Urinary bladder (tissue), 4 donors: Measurements from ENCODE around the gene MSLN. TPM values are rescaled to one million over a fixed set of nuclear protein-coding genes. Genes with fewer than 3 reads are reported as not detected.
"Not testable (repeated sequence)": the region's sequence is repeated elsewhere in the genome, so short reads cannot be mapped to it uniquely, and the experiment has no call there.

Experiments used
- DNase-seq: peaks from one replicate; pipeline ENCODE4 v3.0.0-alpha.2; 2015; ENCODE audit errors: extremely low spot score
- H3K27ac ChIP-seq: one replicate; pipeline ENCODE4 v1.5.1; 2013; ENCODE audit warnings: low read depth, mild to moderate bottlenecking, moderate library complexity
- H3K36me3 ChIP-seq: one replicate; pipeline ENCODE4 v1.6.1; 2013; ENCODE audit warnings: mild to moderate bottlenecking, moderate library complexity; ENCODE audit not compliant: insufficient read depth
- H3K4me1 ChIP-seq: one replicate; pipeline ENCODE4 v1.6.1; 2013; ENCODE audit warnings: mild to moderate bottlenecking, moderate library complexity; ENCODE audit not compliant: insufficient read depth
- H3K4me3 ChIP-seq: one replicate; pipeline ENCODE4 v1.5.1; 2013; ENCODE audit warnings: low read depth, low read length
- WGBS: extraction: QIAGEN DNeasy Blood & Tissue Kit; methylation state at CpG from one replicate; pipeline ENCODE4 v1.1.7; 2013; 5-methylcytosine and 5-hydroxymethylcytosine counted together
- polyA plus RNA-seq: library from polyadenylated mRNA; stranded (reverse); fragments of 200-250 nt; gene quantifications from one replicate; pipeline ENCODE4 v1.2.3, GENCODE V29; 2013
- total RNA-seq: library from RNA; depleted of rRNA; stranded (reverse); fragments of >200 nt; gene quantifications from one replicate; pipeline ENCODE4 v1.2.3, GENCODE V29; 2014
- donor health status: healthy with polysubstance abuse.
- donor health status: healthy.

MSLN gene
- total and polyA plus RNA-seq, 2 donors, result 0.41 to 0.74 TPM

DNA sequence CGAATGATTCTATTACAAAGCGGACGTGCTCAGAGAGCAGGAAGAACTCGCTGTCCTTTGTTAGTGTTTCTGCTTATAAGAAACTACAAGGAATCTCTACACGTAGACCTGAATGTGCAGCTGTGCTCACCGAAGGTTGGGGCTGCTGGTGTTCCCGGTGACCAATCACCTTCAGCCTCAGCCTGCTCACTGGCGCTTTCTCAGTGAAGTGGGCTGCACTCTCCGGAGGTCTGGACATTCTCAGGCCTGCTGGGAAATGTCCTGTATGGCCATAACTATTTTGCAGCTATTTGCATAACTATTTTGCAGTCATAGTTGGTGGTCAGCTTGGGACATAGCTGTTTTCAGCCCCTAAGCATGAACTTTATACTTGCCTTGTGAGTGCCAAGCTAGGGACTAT lies 10.0 kb upstream of the MSLN start:
- Histone ChIP-seq H3K27ac (no peak overlapping the region), H3K36me3 (no peaks in the 10 kb centered on the region), H3K4me1 (no peaks in the 10 kb centered on the region), H3K4me3 (no peak overlapping the region)
- DNase-seq, result no peak
- WGBS, result 40% methylated on average over 9 of the region's 9 CpGs

DNA sequence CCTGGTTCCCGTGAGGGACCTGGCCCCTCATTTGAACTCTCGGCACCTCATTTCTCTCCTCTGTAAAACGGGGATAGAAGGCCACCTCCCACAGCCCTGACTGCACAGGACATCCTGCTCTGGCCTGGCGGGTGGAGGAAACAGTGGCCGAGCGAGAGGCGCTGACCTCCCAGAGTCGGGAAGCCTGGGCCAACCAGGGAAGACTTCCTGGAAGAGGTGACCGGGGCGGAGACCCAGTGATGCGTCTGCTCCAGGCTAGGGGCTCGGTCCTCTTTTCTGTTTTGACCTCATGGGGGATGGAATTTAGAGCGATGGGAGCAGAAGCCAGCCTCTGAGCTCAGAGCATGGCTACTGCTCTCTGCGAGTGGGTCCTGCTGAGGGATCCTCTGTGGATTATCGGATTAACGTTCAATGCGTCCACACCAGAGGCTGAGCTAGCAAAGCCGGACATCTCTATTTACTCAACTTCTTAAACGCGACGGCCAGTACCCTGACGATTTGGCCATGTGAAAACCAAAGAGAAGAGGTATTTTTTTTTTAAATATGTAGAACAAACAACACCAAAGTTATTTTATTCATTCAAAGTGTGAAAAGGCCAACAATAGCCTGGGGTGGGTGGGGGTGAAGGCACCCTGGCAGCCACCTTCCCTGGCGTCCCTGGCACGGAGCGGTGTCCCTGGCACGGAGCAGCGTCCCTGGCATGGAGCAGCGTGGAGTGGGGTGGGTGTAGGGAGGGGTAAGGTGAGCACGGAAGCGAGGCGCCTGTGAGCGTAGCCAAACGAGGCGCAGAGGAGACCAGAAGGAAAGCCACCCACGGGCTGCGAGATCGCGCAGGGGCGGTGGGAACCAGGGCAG lies 9.2 kb upstream of the MSLN start:
- no peak overlapping the region for H3K4me3 ChIP-seq
- no peaks in the 10 kb centered on the region for H3K36me3 ChIP-seq
- WGBS, result 63% methylated on average over 39 of the region's 39 CpGs
- no peak overlapping the region for H3K27ac ChIP-seq
- no peak for DNase-seq
- no peaks in the 10 kb centered on the region for H3K4me1 ChIP-seq

DNA sequence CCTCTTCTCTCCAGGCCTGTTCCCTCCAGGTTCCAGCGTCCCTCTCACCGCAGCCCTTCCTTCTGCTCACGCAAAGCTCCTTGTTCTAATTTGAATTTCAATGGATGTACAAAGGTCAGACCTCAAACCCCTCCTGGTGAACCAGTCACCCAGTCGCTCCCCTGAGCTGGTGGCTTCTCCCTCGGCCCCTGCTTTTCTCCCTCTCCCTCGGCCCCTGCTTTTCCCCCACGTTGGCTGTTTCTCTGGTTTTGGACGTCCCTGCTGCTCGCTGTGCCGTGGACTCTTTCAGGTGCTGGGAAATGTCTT lies 8.6 kb upstream of the MSLN start:
- Histone ChIP-seq H3K4me1 (no peaks in the 10 kb centered on the region), H3K36me3 (no peaks in the 10 kb centered on the region), H3K27ac (no peak overlapping the region), H3K4me3 (no peak overlapping the region)
- WGBS, result 26% methylated on average over 10 of the region's 10 CpGs
- DNase-seq, result no peak

DNA sequence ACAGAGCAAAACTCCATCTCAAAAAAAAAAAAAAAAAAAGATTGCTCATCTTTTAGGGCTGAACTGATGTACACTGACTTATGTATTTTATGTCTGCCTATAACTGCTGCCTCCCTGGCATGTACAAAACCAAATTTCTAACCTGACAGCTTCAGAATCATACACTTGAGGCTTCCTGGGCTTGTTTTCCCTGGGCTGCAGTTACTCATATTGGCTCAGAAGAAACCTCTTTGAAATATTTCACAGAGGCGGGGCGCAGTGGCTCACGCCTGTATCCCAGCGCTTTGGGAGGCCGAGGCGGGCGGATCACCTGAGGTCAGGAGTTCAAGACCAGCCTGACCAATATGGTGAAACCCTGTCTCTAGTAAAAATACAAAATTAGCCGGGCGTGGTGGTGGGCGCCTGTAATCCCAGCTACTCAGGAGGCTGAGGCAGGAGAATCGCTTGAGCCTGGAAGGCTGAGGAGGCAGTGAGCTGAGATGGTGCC lies 6.4 kb upstream of the MSLN start:
- 87% methylated on average over 11 of the region's 11 CpGs for WGBS
- not testable (repeated sequence) for DNase-seq, H3K4me3 ChIP-seq, H3K27ac ChIP-seq, H3K4me1 ChIP-seq, H3K36me3 ChIP-seq

DNA sequence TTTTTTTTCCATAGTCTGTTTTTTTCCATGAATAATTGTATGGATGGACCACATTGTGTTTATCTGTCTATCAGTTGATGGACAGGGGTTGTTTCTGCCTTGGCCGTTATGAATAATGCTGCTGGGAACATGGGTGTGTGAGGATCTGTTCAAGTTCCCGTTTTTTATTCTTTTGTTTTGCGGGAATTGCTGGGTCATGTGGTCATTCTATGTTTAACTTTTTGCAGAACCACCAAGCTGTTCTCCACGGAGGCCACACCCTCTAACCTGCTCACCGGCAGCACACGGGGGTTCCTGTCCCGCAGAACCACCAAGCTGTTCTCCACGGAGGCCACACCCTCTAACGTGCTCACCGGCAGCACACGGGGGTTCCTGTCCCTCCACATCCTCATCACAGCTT lies 5.9 kb upstream of the MSLN start:
- WGBS, result 58% methylated on average over 11 of the region's 11 CpGs

DNA sequence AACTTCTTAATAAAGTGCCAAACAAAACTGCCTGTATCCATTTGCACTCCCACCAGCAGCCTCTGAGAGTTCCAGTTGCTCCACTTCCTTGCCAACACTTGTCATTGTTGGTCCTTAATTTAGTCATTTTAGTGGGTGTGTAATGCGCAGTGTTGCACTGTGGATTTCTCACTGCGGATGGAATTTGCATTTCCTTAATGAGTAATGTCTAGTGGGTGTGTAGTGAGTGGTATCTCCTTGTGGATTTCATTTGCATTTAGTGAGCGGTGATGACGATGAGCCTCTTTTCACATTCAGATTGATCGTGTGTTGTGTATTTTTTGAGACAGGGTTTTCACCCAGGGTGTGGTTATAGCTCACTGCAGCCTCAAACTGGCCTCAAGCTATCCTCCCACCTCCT lies 4.1 kb upstream of the MSLN start:
- H3K4me3 ChIP-seq, result no peak overlapping the region
- no peak overlapping the region for H3K27ac ChIP-seq
- DNase-seq, result no peak
- H3K4me1 ChIP-seq, result no peaks in the 10 kb centered on the region
- WGBS, result 95% methylated on average over 5 of the region's 5 CpGs
- H3K36me3 ChIP-seq, result no peaks in the 10 kb centered on the region

More for the DNA sequence above, 5.9 kb upstream of the MSLN start:
- Histone ChIP-seq H3K4me3 (no peak overlapping the region), H3K27ac (no peak overlapping the region), H3K4me1 (no peaks in the 10 kb centered on the region), H3K36me3 (no peaks in the 10 kb centered on the region)
- no peak for DNase-seq

DNA sequence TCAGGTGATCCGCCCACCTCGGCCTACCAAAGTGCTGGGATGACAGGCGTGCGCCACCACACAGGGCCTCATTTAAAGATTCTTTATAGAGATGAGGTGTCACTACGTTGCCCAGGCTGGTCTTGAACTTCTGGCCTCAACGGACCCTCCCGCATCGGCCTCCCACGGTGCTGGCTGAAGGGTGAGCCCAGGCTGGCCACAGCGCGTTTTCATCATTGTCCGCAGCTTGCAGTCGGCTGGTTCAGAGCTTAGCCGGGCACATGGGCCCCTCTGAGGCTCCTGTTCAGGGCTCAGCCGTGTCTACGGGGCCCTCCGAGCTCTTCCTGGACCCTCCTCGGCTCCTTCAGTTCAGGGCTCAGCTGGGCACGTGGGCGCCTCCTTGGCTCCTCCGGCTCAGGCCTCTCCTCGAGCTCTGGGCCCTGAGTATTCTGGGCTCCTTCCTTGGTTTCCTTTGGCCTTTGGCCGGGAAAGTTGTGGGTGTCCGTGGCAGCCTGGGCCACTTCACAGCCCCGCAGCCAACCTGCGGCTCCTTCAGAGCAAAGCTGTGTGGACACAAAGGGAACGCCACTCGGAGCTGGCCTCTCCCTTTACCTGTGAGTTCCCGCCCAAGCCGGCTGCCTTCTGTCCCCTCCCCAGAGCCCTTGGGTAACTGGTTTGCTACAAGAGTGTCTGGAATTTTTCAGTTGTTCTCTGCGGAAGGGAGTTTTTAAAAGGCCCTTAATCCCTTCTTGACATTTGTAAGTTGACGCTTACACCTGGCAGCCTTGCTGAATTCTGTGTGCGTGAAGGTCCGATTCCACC lies 1.2 kb upstream of the MSLN start:
- peak; percentile 20 for DNase-seq
- H3K27ac ChIP-seq, result no peak overlapping the region
- no peaks in the 10 kb centered on the region for H3K4me1 ChIP-seq
- H3K4me3 ChIP-seq, result no peak overlapping the region
- WGBS, result 67% methylated on average over 34 of the region's 34 CpGs
- no peaks in the 10 kb centered on the region for H3K36me3 ChIP-seq

DNA sequence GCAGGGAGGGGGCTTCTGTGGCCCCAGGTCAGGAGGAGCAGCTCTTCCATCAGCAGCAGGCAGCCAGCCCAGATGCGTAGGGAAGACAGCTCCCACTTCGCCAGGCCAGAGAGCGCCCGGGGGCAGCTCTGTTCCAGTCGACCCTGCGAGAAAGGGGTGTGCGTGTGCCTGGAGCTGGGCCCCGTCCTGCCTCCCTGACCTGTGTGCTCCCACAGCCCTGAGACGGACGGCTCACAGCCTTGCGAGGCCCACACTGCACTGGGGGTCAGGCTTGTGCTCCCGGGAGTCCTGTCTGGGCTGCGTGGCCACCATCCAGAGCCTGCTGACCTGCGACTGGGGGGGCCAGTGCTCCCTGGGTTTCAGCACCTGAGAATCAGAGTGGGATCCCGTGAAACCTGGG lies 469 bp upstream of the MSLN start:
- no peak for DNase-seq
- no peak overlapping the region for H3K4me3 ChIP-seq
- no peak overlapping the region for H3K27ac ChIP-seq
- no peaks in the 10 kb centered on the region for H3K4me1 ChIP-seq
- H3K36me3 ChIP-seq, result no peaks in the 10 kb centered on the region
- 50% methylated on average over 15 of the region's 15 CpGs for WGBS

DNA sequence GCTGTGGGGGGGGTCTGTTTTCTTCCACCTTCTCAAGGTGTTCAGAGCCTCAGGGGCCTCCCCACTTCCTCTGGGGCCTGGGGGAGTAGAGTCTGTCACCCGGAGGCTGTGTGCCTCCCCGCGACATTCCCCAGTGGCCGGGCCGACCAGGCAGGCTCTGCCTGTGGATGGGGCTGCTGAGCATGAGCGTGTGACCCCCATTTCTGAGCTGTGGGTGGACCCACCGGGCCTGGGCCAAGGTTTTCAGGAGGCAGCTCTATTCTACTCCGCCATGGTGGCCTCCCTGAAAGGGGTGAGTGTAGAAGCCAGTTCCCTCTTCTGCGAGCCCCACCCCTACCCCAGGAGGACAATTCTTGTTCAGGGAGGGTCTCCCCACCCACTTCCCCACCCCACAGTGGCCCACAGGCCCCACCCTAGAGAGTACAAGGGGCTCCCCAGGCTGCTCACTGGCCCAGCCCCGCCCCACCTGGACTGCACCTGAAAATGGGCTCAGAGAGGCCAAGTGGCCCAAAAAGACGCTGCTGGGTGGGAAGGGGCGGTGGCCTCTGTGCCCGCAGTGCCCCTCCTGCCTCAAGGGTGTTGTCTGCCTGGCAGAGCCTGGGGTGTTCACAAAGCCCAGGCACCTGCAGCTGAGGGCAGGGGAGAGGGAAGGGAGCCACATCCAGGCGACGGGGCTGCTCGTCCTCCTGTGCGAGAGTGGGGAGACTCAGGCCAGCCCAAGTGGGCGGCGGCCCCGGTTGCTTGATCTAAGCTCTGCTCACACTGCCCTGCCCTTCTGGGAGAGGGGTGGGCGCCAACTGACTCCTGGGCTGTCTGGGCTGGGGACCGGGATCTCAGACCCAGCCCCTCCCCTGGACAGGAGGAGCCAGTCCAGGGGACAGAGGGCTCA lies 1.3 kb downstream of the MSLN start:
- no peak for DNase-seq
- no peak overlapping the region for H3K4me3 ChIP-seq
- WGBS, result 55% methylated on average over 22 of the region's 22 CpGs
- H3K4me1 ChIP-seq, result no peaks in the 10 kb centered on the region
- H3K27ac ChIP-seq, result no peak overlapping the region
- no peaks in the 10 kb centered on the region for H3K36me3 ChIP-seq

DNA sequence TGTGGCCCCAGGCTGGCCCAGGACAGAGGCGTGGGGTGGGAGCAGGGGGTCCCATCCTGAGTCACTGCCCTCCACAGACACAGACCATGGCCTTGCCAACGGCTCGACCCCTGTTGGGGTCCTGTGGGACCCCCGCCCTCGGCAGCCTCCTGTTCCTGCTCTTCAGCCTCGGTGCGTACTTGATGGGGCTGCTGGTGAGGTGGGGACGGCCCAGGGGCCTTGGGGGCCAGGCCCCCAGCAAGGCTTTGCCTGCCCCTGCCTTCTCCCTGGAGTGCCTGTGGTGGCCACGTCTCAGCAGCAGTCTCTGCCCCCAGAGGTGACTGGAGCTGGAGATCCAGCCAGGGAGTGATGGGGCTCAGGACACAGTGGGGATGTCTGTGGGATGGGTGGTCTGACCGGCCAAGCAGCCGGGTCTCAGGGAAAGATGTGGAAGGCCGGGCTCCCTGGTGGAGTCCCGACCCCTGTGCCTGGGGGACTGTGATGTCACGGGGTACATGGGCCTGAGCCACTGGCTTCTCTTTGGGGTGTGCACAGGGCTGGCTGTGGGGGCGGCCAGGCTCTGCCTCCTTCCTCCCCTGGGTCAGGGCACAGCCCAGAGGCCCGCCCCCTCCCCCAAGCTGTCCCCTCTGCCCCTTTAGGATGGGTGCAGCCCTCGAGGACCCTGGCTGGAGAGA lies 2.2 kb downstream of the MSLN start:
- H3K36me3 ChIP-seq, result no peaks in the 10 kb centered on the region
- H3K4me3 ChIP-seq, result no peak overlapping the region
- no peaks in the 10 kb centered on the region for H3K4me1 ChIP-seq
- H3K27ac ChIP-seq, result no peak overlapping the region
- WGBS, result 70% methylated on average over 17 of the region's 17 CpGs
- no peak for DNase-seq

DNA sequence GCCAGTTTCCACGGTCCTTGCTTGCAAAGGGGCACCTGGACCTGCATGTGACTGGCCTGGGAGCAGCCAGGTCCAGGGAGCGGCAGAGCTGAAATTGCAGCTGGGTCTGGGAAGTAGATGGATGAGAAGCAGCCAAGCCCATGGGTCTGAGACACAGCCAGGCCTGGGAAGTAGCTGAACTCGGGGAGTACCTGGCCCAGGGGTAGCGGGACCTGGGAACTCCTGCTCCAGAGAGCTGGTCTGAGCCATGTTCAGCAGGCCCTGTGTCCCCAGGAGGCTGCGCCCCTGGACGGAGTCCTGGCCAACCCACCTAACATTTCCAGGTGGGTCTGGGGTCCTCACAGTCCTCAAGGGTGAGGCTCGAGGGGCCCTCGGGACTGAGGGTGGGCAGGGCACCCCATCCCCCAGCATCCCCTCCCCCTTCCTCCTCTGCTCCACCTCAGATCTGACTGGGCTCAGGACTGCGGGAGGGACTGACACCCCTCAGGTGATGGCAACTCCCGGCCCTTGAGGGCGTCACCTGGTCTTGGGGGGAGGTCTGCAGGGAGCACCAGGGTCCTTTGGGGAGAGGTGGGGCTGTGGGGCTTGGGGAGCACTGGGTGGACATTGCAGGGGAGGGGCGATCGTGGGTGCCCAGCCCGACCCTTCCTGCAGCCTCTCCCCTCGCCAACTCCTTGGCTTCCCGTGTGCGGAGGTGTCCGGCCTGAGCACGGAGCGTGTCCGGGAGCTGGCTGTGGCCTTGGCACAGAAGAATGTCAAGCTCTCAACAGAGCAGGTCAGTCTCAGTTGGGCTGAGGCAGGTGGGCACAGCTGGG lies 3.0 kb downstream of the MSLN start:
- H3K36me3 ChIP-seq, result no peaks in the 10 kb centered on the region
- WGBS, result 74% methylated on average over 21 of the region's 21 CpGs
- H3K4me3 ChIP-seq, result no peak overlapping the region
- DNase-seq, result no peak
- H3K4me1 ChIP-seq, result no peaks in the 10 kb centered on the region
- no peak overlapping the region for H3K27ac ChIP-seq

DNA sequence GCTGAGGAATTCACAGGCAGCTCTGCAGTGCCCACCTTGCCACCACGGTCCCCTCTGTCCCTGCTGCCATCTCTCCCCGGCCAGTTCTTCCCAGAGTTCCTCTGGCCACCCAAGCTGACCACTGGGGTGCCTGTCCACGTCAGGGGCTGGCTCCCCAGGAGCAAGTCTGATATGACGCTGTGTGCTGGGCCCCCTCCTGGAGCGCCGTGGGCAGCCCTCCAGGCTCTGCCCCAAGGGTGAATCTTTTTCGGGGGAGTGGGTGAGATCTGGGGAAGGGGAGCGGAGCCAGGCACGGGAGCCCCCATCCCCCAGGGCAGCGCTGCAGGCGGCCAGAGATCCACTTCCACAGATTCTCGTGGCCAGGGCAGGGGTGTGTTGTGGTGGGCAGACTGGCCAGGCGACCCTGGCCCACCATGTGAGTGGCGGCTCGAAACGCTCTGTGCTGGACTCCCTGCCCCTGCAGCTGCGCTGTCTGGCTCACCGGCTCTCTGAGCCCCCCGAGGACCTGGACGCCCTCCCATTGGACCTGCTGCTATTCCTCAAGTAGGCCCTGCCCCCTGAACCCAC lies 3.7 kb downstream of the MSLN start:
- no peak for DNase-seq
- 71% methylated on average over 20 of the region's 20 CpGs for WGBS
- Histone ChIP-seq H3K27ac (no peak overlapping the region), H3K4me3 (no peak overlapping the region), H3K36me3 (no peaks in the 10 kb centered on the region), H3K4me1 (no peaks in the 10 kb centered on the region)
